Memory B cell (primary cell): ENCODE results near the gene SCIMP.
A peak's percentile ranks its signal among the peaks of the same experiment; 100 is the strongest.
"Not testable (repeated sequence)": the region's sequence is repeated elsewhere in the genome, so short reads cannot be mapped to it uniquely, and the experiment has no call there.

Experiments
- ATAC-seq: fragments of 150-1000 bp; cut with Tn5 transposase; 2 replicates; pipeline ENCODE4 v1.10.0; 2021; ENCODE audit warnings: low read depth, mild to moderate bottlenecking, moderate library complexity
- DNase-seq, 2 donors: peaks; one replicate each; pipeline ENCODE4 v3.0.0; 2022; ENCODE audit warnings: low spot score in 2 of 2
- H3K27ac Mint-ChIP-seq: one replicate; pipeline ENCODE4 v1.8.0; 2022; ENCODE audit warnings: mild to moderate bottlenecking, moderate library complexity, mixed read lengths
- H3K27me3 Mint-ChIP-seq: one replicate; pipeline ENCODE4 v1.8.0; 2022; ENCODE audit warnings: mixed read lengths
- H3K36me3 Mint-ChIP-seq: one replicate; pipeline ENCODE4 v1.8.0; 2022; ENCODE audit warnings: mild to moderate bottlenecking, mixed read lengths
- H3K4me1 Mint-ChIP-seq: one replicate; pipeline ENCODE4 v1.8.0; 2022; ENCODE audit warnings: mixed read lengths
- H3K4me3 Mint-ChIP-seq: one replicate; pipeline ENCODE4 v1.8.0; 2022; ENCODE audit warnings: mild to moderate bottlenecking, moderate library complexity, mixed read lengths
- H3K9me3 Mint-ChIP-seq: one replicate; pipeline ENCODE4 v1.8.0; 2022; ENCODE audit warnings: mixed read lengths

Gene SCIMP

GRCh38 chr17:5220074-5220473 is 14.6 kb downstream of the SCIMP start:
- ATAC-seq (no peak), DNase-seq (no peak)
- Mint-ChIP-seq H3K9me3 (no peaks in the 10 kb centered on the region), H3K36me3 (peaks cover 45% of the 10 kb centered on the region), H3K4me1 (peaks cover 42% of the 10 kb centered on the region), H3K27ac (peak overlapping the region; percentile 53), H3K27me3 (no peaks in the 10 kb centered on the region), H3K4me3 (no peak overlapping the region)

GRCh38 chr17:5219536-5219935 is 15.1 kb downstream of the SCIMP start:
- DNase-seq (no peak), ATAC-seq (no peak)
- Mint-ChIP-seq H3K36me3 (peaks cover 46% of the 10 kb centered on the region), H3K27me3 (no peaks in the 10 kb centered on the region), H3K9me3 (no peaks in the 10 kb centered on the region), H3K4me3 (no peak overlapping the region), H3K27ac (peak overlapping the region; percentile 53), H3K4me1 (peaks cover 37% of the 10 kb centered on the region)

- H3K27ac Mint-ChIP-seq, H3K9me3 Mint-ChIP-seq, ATAC-seq, H3K4me3 Mint-ChIP-seq, H3K27me3 Mint-ChIP-seq, DNase-seq: not testable (repeated sequence)
- peaks cover 51% of the 10 kb centered on the region for H3K36me3 Mint-ChIP-seq
- H3K4me1 Mint-ChIP-seq = peaks cover 29% of the 10 kb centered on the region
Observed at GRCh38 chr17:5217562-5217961, 17.1 kb downstream of the SCIMP start.

GRCh38 chr17:5211458-5211857 is 23.2 kb downstream of the SCIMP start:
- peak overlapping the region; percentile 76 for H3K4me3 Mint-ChIP-seq
- peaks cover 66% of the 10 kb centered on the region for H3K36me3 Mint-ChIP-seq
- peaks cover 62% of the 10 kb centered on the region for H3K4me1 Mint-ChIP-seq

GRCh38 chr17:5210614-5211252 is 23.9 kb downstream of the SCIMP start:
- Mint-ChIP-seq H3K4me1 (peaks cover 58% of the 10 kb centered on the region), H3K9me3 (peaks cover 2% of the 10 kb centered on the region), H3K27ac (peak overlapping the region; percentile 93), H3K36me3 (peaks cover 65% of the 10 kb centered on the region), H3K4me3 (peak overlapping the region; percentile 53), H3K27me3 (no peaks in the 10 kb centered on the region)
- peak; percentile 72 for ATAC-seq
- DNase-seq = no peak

More at GRCh38 chr17:5211458-5211857, 23.2 kb downstream of the SCIMP start:
- H3K27me3 Mint-ChIP-seq = no peaks in the 10 kb centered on the region
- ATAC-seq (peak; percentile 21), DNase-seq (no peak)
- H3K27ac Mint-ChIP-seq = peak overlapping the region; percentile 93
- H3K9me3 Mint-ChIP-seq = peaks cover 2% of the 10 kb centered on the region

- peaks cover 56% of the 10 kb centered on the region for H3K4me1 Mint-ChIP-seq
- H3K27ac Mint-ChIP-seq = peak overlapping the region; percentile 93
- peaks cover 2% of the 10 kb centered on the region for H3K9me3 Mint-ChIP-seq
- peak overlapping the region; percentile 53 for H3K4me3 Mint-ChIP-seq
- peaks cover 61% of the 10 kb centered on the region for H3K36me3 Mint-ChIP-seq
- DNase-seq = no peak
- no peaks in the 10 kb centered on the region for H3K27me3 Mint-ChIP-seq
- peak; percentile 28 for ATAC-seq
Observed at GRCh38 chr17:5210091-5210490, 24.6 kb downstream of the SCIMP start.

- Mint-ChIP-seq H3K36me3 (peaks cover 57% of the 10 kb centered on the region), H3K27me3 (no peaks in the 10 kb centered on the region), H3K9me3 (peaks cover 2% of the 10 kb centered on the region), H3K4me3 (no peak overlapping the region), H3K4me1 (peaks cover 56% of the 10 kb centered on the region), H3K27ac (peak overlapping the region; percentile 93)
- no peak for ATAC-seq
- no peak for DNase-seq
Observed at GRCh38 chr17:5209396-5209795, 25.3 kb downstream of the SCIMP start.

GRCh38 chr17:5203908-5204294 is 30.8 kb downstream of the SCIMP start:
- peaks cover 32% of the 10 kb centered on the region for H3K4me1 Mint-ChIP-seq
- H3K36me3 Mint-ChIP-seq = peaks cover 27% of the 10 kb centered on the region
- ATAC-seq = no peak
- H3K9me3 Mint-ChIP-seq = peaks cover 2% of the 10 kb centered on the region
- H3K27me3 Mint-ChIP-seq = no peaks in the 10 kb centered on the region
- H3K27ac Mint-ChIP-seq = no peak overlapping the region
- no peak overlapping the region for H3K4me3 Mint-ChIP-seq
- DNase-seq = no peak

GRCh38 chr17:5203178-5203907 is 31.3 kb downstream of the SCIMP start:
- ATAC-seq (no peak), DNase-seq (no peak)
- Mint-ChIP-seq H3K27me3 (no peaks in the 10 kb centered on the region), H3K27ac (no peak overlapping the region), H3K9me3 (no peaks in the 10 kb centered on the region), H3K4me3 (no peak overlapping the region), H3K4me1 (peaks cover 31% of the 10 kb centered on the region), H3K36me3 (peaks cover 23% of the 10 kb centered on the region)

GRCh38 chr17:5201011-5201410 is 33.6 kb downstream of the SCIMP start:
- Mint-ChIP-seq H3K36me3 (peaks cover 15% of the 10 kb centered on the region), H3K9me3 (no peaks in the 10 kb centered on the region), H3K4me1 (peaks cover 26% of the 10 kb centered on the region), H3K27me3 (no peaks in the 10 kb centered on the region), H3K4me3 (no peak overlapping the region), H3K27ac (peak overlapping the region; percentile 50)
- DNase-seq (no peak), ATAC-seq (no peak)

- DNase-seq (no peak), ATAC-seq (peak; percentile 46)
- Mint-ChIP-seq H3K27me3 (no peaks in the 10 kb centered on the region), H3K9me3 (no peaks in the 10 kb centered on the region), H3K36me3 (peaks cover 15% of the 10 kb centered on the region), H3K4me3 (peak overlapping the region; percentile 41), H3K27ac (peak overlapping the region; percentile 67), H3K4me1 (peaks cover 26% of the 10 kb centered on the region)
Observed at GRCh38 chr17:5200360-5200759, 34.3 kb downstream of the SCIMP start.

- Mint-ChIP-seq H3K36me3 (peaks cover 9% of the 10 kb centered on the region), H3K9me3 (no peaks in the 10 kb centered on the region), H3K4me3 (no peak overlapping the region), H3K27me3 (no peaks in the 10 kb centered on the region), H3K4me1 (peaks cover 20% of the 10 kb centered on the region), H3K27ac (peak overlapping the region; percentile 76)
- no peak for DNase-seq
- peak; percentile 44 for ATAC-seq
Observed at GRCh38 chr17:5198472-5198871, 36.2 kb downstream of the SCIMP start.

- peaks cover 3% of the 10 kb centered on the region for H3K9me3 Mint-ChIP-seq
- no peak for DNase-seq
- no peak for ATAC-seq
- H3K27ac Mint-ChIP-seq = no peak overlapping the region
- H3K4me3 Mint-ChIP-seq = no peak overlapping the region
- H3K4me1 Mint-ChIP-seq = peaks cover 25% of the 10 kb centered on the region
- H3K27me3 Mint-ChIP-seq = no peaks in the 10 kb centered on the region
- peaks cover 8% of the 10 kb centered on the region for H3K36me3 Mint-ChIP-seq
Observed at GRCh38 chr17:5194346-5194745, 40.3 kb downstream of the SCIMP start.

- Mint-ChIP-seq H3K4me3 (peak within 1 kb of the TSS; percentile 90), H3K9me3 (peaks cover 9% of the 10 kb centered on the region), H3K27me3 (no peaks in the 10 kb centered on the region), H3K4me1 (peaks cover 18% of the 10 kb centered on the region), H3K27ac (peak within 1 kb of the TSS; percentile 91), H3K36me3 (peaks cover 19% of the 10 kb centered on the region)
- DNase-seq (peak; percentile 94 to 97), ATAC-seq (peak; percentile 95)
Observed at GRCh38 chr17:5191541-5192417, 42.9 kb downstream of the SCIMP start, which contains the start of gene ZNF594. Gene ZNF594, minus strand, starts transcription at chr17:5191868. Its CDS starts 7,612 bp downstream, at chr17:5184256.
